Mammary epithelial cell (primary cell): ENCODE data around the gene IFNL4.

ENCODE experiments used
- CTCF ChIP-seq, 2 donors: IDR thresholded peaks in 1 of 2; conservative IDR thresholded peaks in 1 of 2; 2 replicates each; pipeline ENCODE4 v1.5.1; 2011 to 2012; ENCODE audit warnings: inconsistent platforms in 2 of 2, low read length in 2 of 2, mild to moderate bottlenecking in 2 of 2, control low read depth in 1 of 2, low read depth in 1 of 2; ENCODE audit not compliant: insufficient read depth in 1 of 2; ENCODE audit errors: extremely low read depth in 1 of 2
- EZH2 ChIP-seq: IDR thresholded peaks from 2 replicates; pipeline ENCODE4 v1.6.1; 2012; ENCODE audit warnings: low read length, inconsistent platforms, borderline replicate concordance

DNA sequence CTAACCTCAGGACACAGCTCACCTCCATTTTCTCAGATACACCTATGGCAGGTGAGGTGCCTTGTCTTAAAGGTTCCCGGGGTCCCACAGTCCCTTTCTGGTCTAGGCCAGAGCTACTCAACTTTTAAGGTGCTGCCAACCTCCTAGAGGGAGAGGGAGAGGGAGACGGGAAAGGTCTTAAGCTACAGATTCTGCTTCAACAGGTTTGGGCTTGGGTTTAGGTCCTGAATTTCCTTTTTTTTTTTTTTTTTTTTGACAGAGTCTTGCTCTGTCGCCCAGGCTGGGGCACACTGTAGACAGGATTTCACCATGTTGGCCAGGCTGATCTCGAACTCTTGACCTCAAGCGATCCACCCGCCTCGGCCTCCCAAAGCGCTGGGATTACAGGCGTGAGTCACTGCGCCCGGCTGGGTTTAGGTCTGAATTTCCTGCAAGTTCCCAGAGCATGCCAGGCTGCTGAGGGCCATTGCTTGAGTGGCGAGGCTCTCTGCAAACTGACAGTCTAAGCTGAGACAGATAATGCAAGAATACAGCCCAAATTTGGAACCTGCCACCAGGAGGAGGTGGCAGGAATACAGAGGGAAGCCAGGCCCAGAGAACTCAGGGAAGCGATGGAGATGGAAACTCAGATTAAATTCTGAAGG lies 36.8 kb downstream of the IFNL4 start:
- no peak for TF ChIP-seq CTCF (conservative IDR thresholded peaks at IDR 0.05 in 1 of 2, IDR thresholded peaks at IDR 0.05 in 1 of 2; ENCODE audit: extremely low read depth in 1 of 2, insufficient read depth in 1 of 2, low read depth in 1 of 2, low read length in 2 of 2)
- TF ChIP-seq EZH2: no peak
